NCI-H128 (cell line): ENCODE measurements around the gene TBC1D22A.

Experiments used
- DNase-seq: peaks from one replicate; lab custom pipeline; 2025; ENCODE audit not compliant: unreplicated experiment; lab: John Stamatoyannopoulos, UW

The TBC1D22A gene

DNA sequence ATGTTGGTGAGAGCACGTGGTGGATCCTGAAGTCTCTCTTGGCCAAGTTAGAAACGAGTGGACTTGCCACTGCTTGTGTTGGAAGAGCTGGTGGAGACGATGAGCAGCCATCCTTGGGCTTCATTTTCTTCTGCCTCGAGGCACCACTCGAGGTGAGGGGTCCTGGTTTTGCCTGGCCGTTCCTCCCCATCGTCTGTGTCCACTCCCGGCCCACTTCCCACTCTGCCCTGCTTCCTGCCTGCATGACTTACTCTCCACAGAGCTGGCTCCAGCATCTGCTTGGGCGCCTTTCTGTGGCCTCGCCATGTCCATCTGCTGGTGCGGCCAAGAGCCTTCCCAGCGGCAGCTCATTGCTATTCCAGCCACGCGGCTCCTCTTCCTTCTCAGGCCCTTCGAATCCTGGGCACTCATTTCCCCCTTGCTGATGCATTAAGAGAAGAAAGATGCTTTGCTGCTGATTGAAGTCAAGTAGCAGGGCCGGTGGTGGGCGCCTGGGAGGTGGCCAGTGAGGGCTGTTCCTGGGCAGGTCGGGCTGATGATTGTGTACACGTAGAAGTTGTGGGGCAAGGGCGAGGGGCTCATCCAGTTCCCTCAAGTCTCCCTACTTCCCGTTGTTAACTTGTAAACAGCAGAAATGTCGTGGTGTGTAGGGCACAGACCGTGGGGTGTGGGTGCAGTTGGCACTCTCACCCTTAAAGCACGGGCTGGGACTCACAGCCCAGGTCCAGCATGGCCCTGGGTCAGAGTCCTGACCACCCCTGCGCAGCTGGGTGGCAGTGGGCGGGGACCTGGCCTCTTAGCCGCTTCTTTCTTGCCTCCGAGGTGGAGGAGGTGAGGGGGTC lies 292.0 kb downstream of the TBC1D22A start:
- no peak for DNase-seq

GRCh38 chr22:47055073-47055355 lies 292.6 kb downstream of the TBC1D22A start:
- no peak for DNase-seq

GRCh38 chr22:47055461-47055860 lies 293.0 kb downstream of the TBC1D22A start:
- DNase-seq = no peak

DNA sequence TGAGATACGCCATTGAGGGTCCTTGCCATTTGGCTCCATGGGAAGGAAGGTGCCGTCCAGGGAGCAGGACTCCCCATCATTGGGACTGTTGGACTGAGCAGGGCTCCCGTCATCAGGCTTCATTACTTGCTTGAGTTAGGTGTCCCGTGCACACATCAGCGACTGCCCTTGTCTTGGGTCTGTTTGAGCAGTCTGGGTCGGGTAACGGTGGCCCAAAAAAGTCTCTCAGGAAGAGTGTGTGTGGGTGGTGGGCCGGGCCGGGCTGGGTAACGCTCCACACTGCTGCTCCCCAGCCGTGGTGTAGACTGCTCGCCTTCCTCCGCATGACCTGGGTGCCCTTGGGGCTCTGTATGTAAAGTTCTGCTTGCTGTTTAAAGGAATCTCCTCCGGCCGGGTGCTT lies 293.5 kb downstream of the TBC1D22A start:
- no peak for DNase-seq

- DNase-seq = no peak
Observed at GRCh38 chr22:47056361-47056760, 293.9 kb downstream of the TBC1D22A start.

DNA sequence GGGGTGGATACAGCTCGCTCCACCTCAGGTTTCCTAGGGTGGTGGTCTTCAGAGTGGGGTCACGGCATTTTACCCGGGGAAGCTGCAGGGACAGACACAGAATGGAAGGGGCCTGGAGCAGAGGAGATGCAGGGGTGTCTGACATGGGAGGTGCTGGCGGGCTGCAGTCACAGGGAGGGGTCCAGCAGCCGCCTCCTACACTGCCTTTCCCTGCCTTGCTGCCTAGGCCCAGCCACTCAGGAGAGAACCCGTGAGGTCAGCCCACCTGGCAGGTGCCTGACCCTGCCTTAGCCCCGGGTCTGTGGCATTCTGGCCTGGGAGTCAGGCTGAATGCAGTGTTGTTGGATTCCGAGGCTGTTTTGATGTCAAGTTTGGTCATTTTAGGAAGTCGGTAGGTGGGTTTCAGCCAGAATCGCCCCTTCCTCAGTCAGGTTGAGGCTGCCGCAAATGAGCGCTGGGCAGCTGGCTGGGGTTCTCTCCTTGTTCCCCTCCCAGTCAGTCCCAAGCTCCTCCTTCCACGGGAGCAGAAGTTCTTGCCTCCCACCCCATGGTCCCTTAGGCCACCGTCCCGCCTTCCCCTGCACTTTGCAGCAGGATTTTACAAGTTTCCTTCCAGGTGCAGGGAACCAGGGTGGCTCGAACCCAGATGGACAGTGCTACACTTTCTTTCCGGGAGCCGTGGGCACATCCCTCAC lies 294.5 kb downstream of the TBC1D22A start:
- no peak for DNase-seq

DNA sequence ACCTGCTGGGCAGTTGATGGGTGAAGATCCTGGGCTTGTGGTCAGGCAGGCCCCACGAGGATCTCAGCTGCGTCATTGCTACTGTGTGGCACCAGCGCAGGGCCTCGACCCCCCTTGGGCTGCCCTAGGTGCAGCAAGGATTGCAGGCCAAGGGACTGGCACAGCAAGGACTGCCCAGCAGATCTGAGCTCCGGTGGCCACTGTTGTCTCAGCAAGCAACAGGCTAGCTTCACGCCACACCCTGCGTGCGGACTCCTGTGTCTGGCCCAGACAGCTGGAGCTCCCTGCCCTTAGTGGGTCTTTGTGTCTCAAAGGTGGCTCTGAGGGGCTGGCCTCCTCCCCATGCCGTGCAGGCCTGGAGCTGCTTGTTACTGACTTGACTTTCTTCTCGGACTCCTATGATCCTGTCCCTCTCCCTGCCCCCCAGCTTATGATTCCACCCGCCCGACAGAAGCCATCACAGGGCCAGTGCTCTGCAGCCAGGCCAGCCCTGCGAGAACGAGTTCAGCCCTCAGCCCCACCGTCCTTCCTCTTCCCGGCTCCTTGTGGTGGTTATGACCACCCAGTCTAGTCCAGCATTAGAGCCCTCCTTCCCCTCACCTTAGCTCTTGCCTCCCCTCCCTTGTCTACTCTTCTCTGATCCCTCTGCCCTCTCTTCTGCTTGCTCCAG lies 295.6 kb downstream of the TBC1D22A start:
- DNase-seq = no peak

DNA sequence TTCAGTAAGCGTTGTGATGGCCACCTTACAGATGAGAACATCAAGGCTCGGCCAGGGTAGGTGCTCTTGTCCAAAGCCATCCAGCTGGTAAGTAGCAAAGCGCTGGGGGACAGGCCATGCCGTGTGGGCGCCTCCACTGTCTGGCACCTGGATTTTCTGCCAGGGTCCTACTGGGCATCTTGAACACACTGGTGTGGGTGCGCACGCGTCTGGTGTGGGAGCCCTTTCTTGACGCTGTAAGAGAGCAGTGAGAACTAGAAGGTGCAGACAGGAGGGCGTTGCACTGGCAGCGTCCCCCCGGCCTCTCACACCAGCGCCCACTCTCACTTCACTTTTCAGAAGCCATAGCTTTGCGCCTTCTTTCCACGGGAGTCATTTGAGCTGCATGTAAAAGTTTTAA lies 296.6 kb downstream of the TBC1D22A start:
- no peak for DNase-seq

GRCh38 chr22:47059701-47060161 lies 297.3 kb downstream of the TBC1D22A start:
- no peak for DNase-seq

- no peak for DNase-seq
Observed at GRCh38 chr22:47060718-47061117, 298.3 kb downstream of the TBC1D22A start.

DNA sequence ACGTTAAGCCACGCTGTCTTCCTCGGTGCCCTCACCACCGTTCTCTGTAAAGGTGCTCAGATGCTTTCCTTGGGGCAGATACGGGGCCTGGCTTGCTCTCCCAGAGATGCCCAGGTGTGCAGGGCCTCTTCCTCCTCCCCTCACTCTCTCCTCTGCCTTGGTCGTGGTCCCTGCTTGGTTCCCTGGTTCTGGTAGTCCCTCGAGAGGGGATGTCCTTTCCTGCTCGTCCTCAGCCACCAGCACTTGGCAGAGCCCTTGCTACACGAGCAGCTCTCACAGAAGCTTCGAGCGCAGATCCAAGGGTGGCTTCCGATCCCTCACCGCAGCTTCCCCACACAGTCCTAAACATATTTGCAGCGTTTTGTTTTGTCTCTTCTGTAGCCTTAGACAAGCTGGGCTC lies 298.8 kb downstream of the TBC1D22A start:
- no peak for DNase-seq

GRCh38 chr22:47062126-47062525 lies 299.7 kb downstream of the TBC1D22A start:
- DNase-seq = no peak

GRCh38 chr22:47063071-47063509 lies 300.6 kb downstream of the TBC1D22A start:
- no peak for DNase-seq

- DNase-seq = no peak
Observed at GRCh38 chr22:47063606-47064005, 301.2 kb downstream of the TBC1D22A start.

- DNase-seq = no peak
Observed at GRCh38 chr22:47064016-47064415, 301.6 kb downstream of the TBC1D22A start.

DNA sequence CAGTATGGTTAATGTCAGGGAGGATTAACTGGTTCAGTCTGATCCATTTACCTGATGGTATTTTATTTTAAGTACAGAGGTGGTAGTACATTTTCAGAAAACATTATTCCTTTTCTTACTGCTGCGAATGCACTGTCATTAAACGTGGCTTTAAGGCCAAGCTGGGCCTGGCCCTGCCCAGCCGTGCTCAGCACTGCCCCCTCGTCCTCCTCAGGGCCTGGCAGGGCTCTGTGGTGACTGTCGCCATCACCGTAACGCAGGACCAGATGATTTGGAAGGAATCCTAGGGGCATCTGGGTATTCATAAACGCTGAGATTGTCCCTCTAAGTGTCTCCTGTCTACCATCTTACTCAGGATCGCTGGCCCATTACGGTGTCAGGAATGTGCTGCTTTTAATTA lies 302.0 kb downstream of the TBC1D22A start:
- DNase-seq = no peak

DNA sequence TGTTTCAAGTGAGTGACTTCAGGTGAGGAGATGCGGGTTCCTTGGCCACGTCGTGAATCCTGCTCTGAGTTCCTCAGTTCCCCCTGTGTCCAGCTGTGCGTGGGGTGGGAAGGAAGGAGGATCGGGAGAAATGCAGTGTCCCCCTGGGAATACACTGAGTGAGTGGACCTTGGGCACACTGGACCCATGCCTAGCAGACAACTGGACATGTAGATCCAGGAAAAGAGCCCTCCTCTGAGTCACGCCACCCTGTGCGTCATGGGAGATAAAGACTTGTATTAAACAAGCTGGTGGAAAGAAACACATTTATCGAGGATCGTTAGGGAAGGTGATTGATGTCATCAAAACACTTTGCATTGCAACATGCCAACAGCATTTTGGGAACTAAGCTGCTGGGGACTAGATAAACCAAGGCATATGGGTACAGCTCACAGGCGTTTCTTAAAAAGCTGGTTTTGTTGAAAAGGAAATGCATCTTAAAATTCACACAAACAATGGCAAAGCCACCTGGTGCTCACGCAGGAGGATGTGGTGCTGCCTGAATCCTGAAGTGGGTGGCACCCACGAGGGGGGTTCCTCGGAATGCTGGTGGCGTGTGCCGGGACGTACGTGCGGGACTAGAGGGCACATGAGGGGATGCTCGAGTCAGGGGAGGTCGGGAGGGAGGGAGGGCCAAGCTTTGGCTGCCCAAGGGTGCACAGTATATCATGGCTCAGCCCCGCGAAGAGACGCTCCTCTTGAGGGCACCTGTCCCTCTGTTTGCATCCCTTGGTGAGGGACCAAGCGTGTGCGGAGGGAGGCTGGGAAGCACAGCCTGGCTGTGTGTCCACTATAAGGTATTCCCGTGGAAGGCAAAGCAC lies 303.5 kb downstream of the TBC1D22A start:
- DNase-seq = no peak

- DNase-seq = no peak
Observed at GRCh38 chr22:47066616-47066905, 304.1 kb downstream of the TBC1D22A start.

GRCh38 chr22:47067321-47067890 lies 305.0 kb downstream of the TBC1D22A start:
- no peak for DNase-seq

DNA sequence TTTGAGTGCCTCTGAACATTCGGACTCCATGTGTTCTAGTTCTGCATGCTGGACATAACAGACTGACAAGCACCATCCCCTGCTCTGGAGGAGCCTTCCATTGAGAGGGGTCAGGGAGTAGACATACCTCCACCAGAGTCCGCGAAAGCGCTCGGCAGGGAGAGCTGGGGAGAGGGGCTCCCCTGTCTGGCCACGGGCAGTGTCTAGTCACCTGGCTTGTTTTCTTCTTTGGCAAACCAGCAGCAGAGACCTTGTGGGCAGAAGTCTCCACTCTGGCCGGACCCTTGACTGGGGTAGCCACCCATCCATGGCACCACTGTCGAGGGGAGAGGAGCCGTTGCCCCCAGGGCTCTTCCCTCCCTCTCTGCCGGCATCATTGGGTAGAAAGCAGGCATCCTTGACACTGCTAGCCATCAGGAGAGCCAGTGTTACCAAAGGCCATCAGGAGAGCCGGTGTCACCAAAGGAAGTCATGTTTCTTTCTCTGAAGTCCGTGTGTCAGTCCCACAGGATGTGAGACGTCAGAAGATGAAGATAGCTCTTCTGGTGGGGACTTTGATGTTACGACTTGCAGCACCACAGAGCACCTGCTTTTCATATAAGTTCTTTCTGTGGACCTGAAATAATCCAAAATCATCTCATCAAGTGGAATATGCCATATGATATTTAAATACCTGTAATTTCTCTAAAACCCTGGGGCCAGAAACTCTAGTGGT lies 305.6 kb downstream of the TBC1D22A start:
- no peak for DNase-seq
